K562 (cell line): ENCODE data around the gene CELF4. TPM values are rescaled to one million over a fixed set of nuclear protein-coding genes. Genes with fewer than 3 reads are reported as not detected.

Source experiments
- ATAC-seq: fragments of 200-7000 bp; cut with Tn5 transposase; 3 replicates; pipeline ENCODE4 v1.9.1; 2020; ENCODE audit warnings: moderate library complexity
- BruUV-seq: library from RNA; stranded (reverse); fragments of 400-500 nt; replicated peaks from 2 replicates; lab custom pipeline; 2021; lab: Mats Ljungman, UMichigan
- CTCF ChIA-PET: fragments of 300-600 bp; formaldehyde crosslinking; extraction: SDS; loops from one replicate; lab custom pipeline; 2021; ENCODE audit warnings: low intra/inter-chr PET ratio; lab: Yijun Ruan, JAX
- POLR2A ChIA-PET: fragments of 300-600, 350-650 bp; sonication (Branson Sonifier 250); formaldehyde crosslinking; extraction: SDS; loops from one replicate; lab custom pipeline; 2021; ENCODE audit warnings: antibody characterized with exemption, inconsistent platforms; lab: Yijun Ruan, JAX
- DNase-seq, 4 experiments: peaks; one replicate each; pipeline versions ENCODE4 v3.0.0 to v3.0.0-alpha.2; 2011 to 2018; ENCODE audit warnings: low spot score in 3 of 4, mixed read lengths in 3 of 4; ENCODE audit errors: extremely low read depth in 1 of 4
- FAIRE-seq: peaks from 2 replicates; lab custom pipeline; 2011; peaks lifted over from hg19 to GRCh38; lab: Jason Lieb, UNC
- H2AFZ ChIP-seq: 2 replicates; pipeline ENCODE4 v1.6.0; 2011; ENCODE audit warnings: low read depth, low read length, control low read depth, inconsistent platforms
- H3K27ac ChIP-seq: fragments of 200-600 bp; 3 replicates; pipeline ENCODE4 v1.8.0; 2011; ENCODE audit warnings: low read depth, mild to moderate bottlenecking, control low read depth, inconsistent platforms, low read length, moderate library complexity, mixed read lengths; ENCODE audit errors: extremely low read depth
- H3K27me3 ChIP-seq, 2 experiments: fragments of 300-600 bp in 1 of 2; 2 replicates in 1 of 2; 3 replicates in 1 of 2; pipeline versions ENCODE4 v1.6.0 to v1.8.0; 2011; ENCODE audit warnings: inconsistent platforms in 2 of 2, low read length in 2 of 2, mild to moderate bottlenecking in 1 of 2, mixed read lengths in 1 of 2, moderate library complexity in 1 of 2; ENCODE audit not compliant: control insufficient read depth in 2 of 2, insufficient read depth in 2 of 2
- H3K36me3 ChIP-seq: fragments of 300-600 bp; 3 replicates; pipeline ENCODE4 v1.8.0; 2011; ENCODE audit warnings: mild to moderate bottlenecking, low read length, inconsistent platforms; ENCODE audit not compliant: control insufficient read depth, insufficient read depth
- H3K4me1 ChIP-seq, 2 experiments: fragments of 200-600 bp in 1 of 2; replicated peaks in 1 of 2; 2 replicates in 1 of 2; 3 replicates in 1 of 2; pipeline versions ENCODE4 v1.5.1 to v1.8.0; 2011; ENCODE audit warnings: inconsistent platforms in 2 of 2, low read length in 2 of 2, mild to moderate bottlenecking in 1 of 2, mixed read lengths in 1 of 2, moderate library complexity in 1 of 2; ENCODE audit not compliant: control insufficient read depth in 2 of 2, insufficient read depth in 2 of 2
- H3K4me2 ChIP-seq: 2 replicates; pipeline ENCODE4 v1.6.1; 2011; ENCODE audit warnings: low read length, control low read depth, inconsistent platforms, mixed read lengths; ENCODE audit not compliant: insufficient read depth
- H3K4me3 ChIP-seq: fragments of 200-600 bp; sonication (generic), shearing (Covaris generic); 2 replicates; pipeline ENCODE4 v1.5.1; 2016; ENCODE audit warnings: control low read depth, inconsistent platforms
- H3K79me2 ChIP-seq: fragments of 200-600 bp; 3 replicates; pipeline ENCODE4 v1.8.0; 2011; ENCODE audit warnings: low read length, inconsistent platforms; ENCODE audit not compliant: control insufficient read depth, insufficient read depth
- H3K9ac ChIP-seq, 2 experiments: 2 replicates each; pipeline versions ENCODE4 v1.6.0 to v1.6.1; 2011; ENCODE audit warnings: low read depth in 2 of 2, low read length in 2 of 2, control low read depth in 1 of 2, inconsistent platforms in 1 of 2, mild to moderate bottlenecking in 1 of 2, mixed read lengths in 1 of 2; ENCODE audit not compliant: insufficient read depth in 1 of 2
- H3K9me1 ChIP-seq: one replicate; pipeline ENCODE4 v1.6.0; 2011; ENCODE audit warnings: inconsistent platforms, mild to moderate bottlenecking, low read length, moderate library complexity; ENCODE audit not compliant: control insufficient read depth, insufficient read depth
- H3K9me3 ChIP-seq: replicated peaks from 2 replicates; pipeline ENCODE4 v1.5.1; 2011; ENCODE audit warnings: low read depth, low read length, inconsistent platforms; ENCODE audit not compliant: control insufficient read depth, insufficient read depth
- H4K20me1 ChIP-seq: replicated peaks from 2 replicates; pipeline ENCODE4 v1.6.1; 2011; ENCODE audit warnings: low read length, inconsistent platforms, mixed read lengths; ENCODE audit not compliant: control insufficient read depth, insufficient read depth
- FOXM1 ChIP-seq, 2 experiments: fragments of 450-650 bp in 1 of 2; sonication (generic) in 1 of 2; formaldehyde crosslinking in 1 of 2; IDR thresholded peaks; 2 replicates each; pipeline versions ENCODE4 v1.6.1 to v1.9.0; 2017 to 2022; ENCODE audit warnings: low read depth in 2 of 2, mild to moderate bottlenecking in 2 of 2, missing genetic modification reagents in 1 of 2, moderate library complexity in 1 of 2
- NFIC ChIP-seq: fragments of 450-650 bp; IDR thresholded peaks from 2 replicates; pipeline ENCODE4 v1.6.1; 2017; ENCODE audit warnings: mild to moderate bottlenecking, inconsistent platforms
- NR3C1 ChIP-seq: sonication (generic); formaldehyde crosslinking; IDR thresholded peaks from 2 replicates; pipeline ENCODE4 v1.8.1; 2022; ENCODE audit warnings: missing genetic modification reagents
- TRIM24 ChIP-seq, 2 experiments: fragments of 450-650 bp; IDR thresholded peaks; 2 replicates each; pipeline ENCODE4 v1.6.1; 2016
- WGBS: fragments of 100-300 bp; shearing (Covaris generic); methylation state at CpG from one replicate; pipeline ENCODE4 v1.1.6; 2016; ENCODE audit warnings: low coverage, mixed read lengths; ENCODE audit not compliant: insufficient coverage; ENCODE audit errors: missing lambda C conversion rate; 5-methylcytosine and 5-hydroxymethylcytosine counted together
- in situ Hi-C: fragments of 300-500 bp; cut with MboI; formaldehyde crosslinking; loops from 4 replicates; pipeline ENCODE4 v1.15.0; 2018; ENCODE audit warnings: inconsistent platforms, mixed read lengths
- intact Hi-C: fragments of 100-400 bp; cut with micrococcal nuclease; formaldehyde crosslinking; loops from 2 replicates; pipeline ENCODE4 v1.14.2; 2022
- polyA plus RNA-seq, 8 experiments: library from polyadenylated mRNA; depleted of rRNA in 4 of 8; stranded (reverse) in 5 of 8; unstranded in 3 of 8; fragments of >200 nt; fragmentation: Nextera tagmentation in 2 of 8; fragmentation: Illumina TruSeq in 1 of 8; extraction: Ambion mirVana in 2 of 8; extraction: Trizol in 1 of 8; gene quantifications; 2 replicates each; pipeline versions ENCODE4 v1.2.1 to v1.2.3, GENCODE V29; 2011 to 2014; ENCODE audit warnings: inconsistent platforms in 1 of 8, missing spikeins in 1 of 8
- total RNA-seq, 7 experiments: library from RNA; depleted of rRNA in 6 of 7; stranded (reverse); fragments of >200 nt in 6 of 7; fragmentation: Illumina TruSeq in 2 of 7; extraction: Trizol in 2 of 7; gene quantifications; 2 replicates each; pipeline versions ENCODE4 v1.2.1 to v1.2.3, GENCODE V29; 2011 to 2021; ENCODE audit warnings: low replicate concordance in 1 of 7
- TF ChIP-seq, protein P1 (sequence below): IDR thresholded peaks from 2 replicates; pipeline ENCODE4 v1.6.1; 2016; ENCODE audit warnings: missing genetic modification characterization, missing compliant biosample characterization
- TF ChIP-seq, protein P2 (sequence below), 2 experiments: fragments of 450-650 bp in 1 of 2; sonication (generic) in 1 of 2; formaldehyde crosslinking; conservative IDR thresholded peaks; 2 replicates each; pipeline versions ENCODE4 v1.4.0 to v1.8.1; 2020 to 2022; ENCODE audit warnings: mild to moderate bottlenecking in 1 of 2, missing genetic modification reagents in 1 of 2

The CELF4 gene
- total and polyA plus RNA-seq, 9 of the 15 experiments (the other 6 are each of a cell fraction or from before 2014, with no cell fraction given) = 0.04 to 0.24 (median 0.07) TPM; not detected in 3

DNA sequence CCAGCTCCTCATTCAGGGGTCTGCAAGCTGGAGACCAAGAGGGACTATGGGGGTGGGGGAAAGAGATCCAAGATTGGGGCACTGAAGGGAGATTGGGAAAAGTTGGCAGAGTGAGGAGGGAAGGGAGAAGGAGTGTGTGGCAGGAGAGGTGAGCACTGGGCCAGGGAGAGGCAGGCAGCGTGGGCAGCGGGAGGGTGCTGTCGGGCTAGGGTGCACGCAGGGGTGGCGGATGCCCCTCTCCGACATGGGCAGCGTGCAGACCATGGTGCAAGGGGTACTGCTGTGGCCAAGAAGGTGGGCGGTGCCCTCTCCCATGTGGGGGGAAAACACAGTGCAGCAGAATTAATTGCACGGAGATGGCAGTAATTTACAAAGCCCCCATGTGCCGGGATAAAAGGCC lies 74.1 kb downstream of the CELF4 start:
- Histone ChIP-seq H3K4me3 (no peak overlapping the region), H3K4me1 (no peaks in the 10 kb centered on the region), H3K9me1 (no peaks in the 10 kb centered on the region), H4K20me1 (peaks cover 3% of the 10 kb centered on the region; the same call in 1 of the 2 replicates), H3K36me3 (no peaks in the 10 kb centered on the region), H3K9me3 (no peaks in the 10 kb centered on the region), H3K27ac (no peak overlapping the region), H3K9ac (no peak overlapping the region), H3K27me3 (peaks cover 0 to 26% of the 10 kb centered on the region in 2 experiments; a peak in 3 of 5 replicates), H3K4me2 (no peak overlapping the region)
- intact Hi-C loops = no loop called here
- no peak for FAIRE-seq
- in situ Hi-C loops = loop anchor here (25.0 kb wide), 1 partner anchor 554 kb away; no protein-coding TSS in a partner anchor
- POLR2A ChIA-PET = interaction anchor here (1.1 kb wide), 1 partner anchor 23 kb away, joined by 3 read pairs; no protein-coding TSS in a partner anchor
- no TSS peak for BruUV-seq
- no peak for DNase-seq
- ATAC-seq = no peak
- TF ChIP-seq NFIC (no peak), TRIM24 (IDR thresholded peaks at IDR 0.05) (no peak), NR3C1 (CRISPR knock-in tag) (no peak), FOXM1 (IDR thresholded peaks at IDR 0.05; ENCODE audit: low read depth) (no peak), FOXM1 (CRISPR knock-in tag; IDR thresholded peaks at IDR 0.05; ENCODE audit: low read depth) (no peak)
- TF ChIP-seq, protein P1, sequence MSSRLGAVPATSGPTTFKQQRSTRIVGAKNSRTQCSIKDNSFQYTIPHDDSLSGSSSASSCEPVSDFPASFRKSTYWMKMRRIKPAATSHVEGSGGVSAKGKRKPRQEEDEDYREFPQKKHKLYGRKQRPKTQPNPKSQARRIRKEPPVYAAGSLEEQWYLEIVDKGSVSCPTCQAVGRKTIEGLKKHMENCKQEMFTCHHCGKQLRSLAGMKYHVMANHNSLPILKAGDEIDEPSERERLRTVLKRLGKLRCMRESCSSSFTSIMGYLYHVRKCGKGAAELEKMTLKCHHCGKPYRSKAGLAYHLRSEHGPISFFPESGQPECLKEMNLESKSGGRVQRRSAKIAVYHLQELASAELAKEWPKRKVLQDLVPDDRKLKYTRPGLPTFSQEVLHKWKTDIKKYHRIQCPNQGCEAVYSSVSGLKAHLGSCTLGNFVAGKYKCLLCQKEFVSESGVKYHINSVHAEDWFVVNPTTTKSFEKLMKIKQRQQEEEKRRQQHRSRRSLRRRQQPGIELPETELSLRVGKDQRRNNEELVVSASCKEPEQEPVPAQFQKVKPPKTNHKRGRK (tag) = no peak
- TF ChIP-seq, protein P2, sequence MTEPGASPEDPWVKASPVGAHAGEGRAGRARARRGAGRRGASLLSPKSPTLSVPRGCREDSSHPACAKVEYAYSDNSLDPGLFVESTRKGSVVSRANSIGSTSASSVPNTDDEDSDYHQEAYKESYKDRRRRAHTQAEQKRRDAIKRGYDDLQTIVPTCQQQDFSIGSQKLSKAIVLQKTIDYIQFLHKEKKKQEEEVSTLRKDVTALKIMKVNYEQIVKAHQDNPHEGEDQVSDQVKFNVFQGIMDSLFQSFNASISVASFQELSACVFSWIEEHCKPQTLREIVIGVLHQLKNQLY (CRISPR knock-in tag; conservative IDR thresholded peaks at IDR 0.05) = no peak
- TF ChIP-seq, all 486 proteins: peak for 0
- CTCF ChIA-PET = no interaction called here
- H3K79me2 ChIP-seq = no peaks in the 10 kb centered on the region
- 0% methylated on average over 10 of the region's 10 CpGs for WGBS
- no peak overlapping the region for H2AFZ ChIP-seq
